K562 (cell line): ENCODE results near the gene NSRP1. TPM values are rescaled to one million over a fixed set of nuclear protein-coding genes. Genes with fewer than 3 reads are reported as not detected.

ENCODE experiments used
- ATAC-seq: fragments of 200-7000 bp; cut with Tn5 transposase; 3 replicates; pipeline ENCODE4 v1.9.1; 2020; ENCODE audit warnings: moderate library complexity
- BruUV-seq: library from RNA; stranded (reverse); fragments of 400-500 nt; replicated peaks from 2 replicates; lab custom pipeline; 2021; lab: Mats Ljungman, UMichigan
- CTCF ChIA-PET: fragments of 300-600 bp; formaldehyde crosslinking; extraction: SDS; loops from one replicate; lab custom pipeline; 2021; ENCODE audit warnings: low intra/inter-chr PET ratio; lab: Yijun Ruan, JAX
- POLR2A ChIA-PET: fragments of 300-600, 350-650 bp; sonication (Branson Sonifier 250); formaldehyde crosslinking; extraction: SDS; loops from one replicate; lab custom pipeline; 2021; ENCODE audit warnings: antibody characterized with exemption, inconsistent platforms; lab: Yijun Ruan, JAX
- DNase-seq, 4 experiments: peaks; one replicate each; pipeline versions ENCODE4 v3.0.0 to v3.0.0-alpha.2; 2011 to 2018; ENCODE audit warnings: low spot score in 3 of 4, mixed read lengths in 3 of 4; ENCODE audit errors: extremely low read depth in 1 of 4
- FAIRE-seq: peaks from 2 replicates; lab custom pipeline; 2011; peaks lifted over from hg19 to GRCh38; lab: Jason Lieb, UNC
- H2AFZ ChIP-seq: 2 replicates; pipeline ENCODE4 v1.6.0; 2011; ENCODE audit warnings: low read depth, low read length, control low read depth, inconsistent platforms
- H3K27ac ChIP-seq: fragments of 200-600 bp; 3 replicates; pipeline ENCODE4 v1.8.0; 2011; ENCODE audit warnings: low read depth, mild to moderate bottlenecking, control low read depth, inconsistent platforms, low read length, moderate library complexity, mixed read lengths; ENCODE audit errors: extremely low read depth
- H3K27me3 ChIP-seq, 2 experiments: fragments of 300-600 bp in 1 of 2; 2 replicates in 1 of 2; 3 replicates in 1 of 2; pipeline versions ENCODE4 v1.6.0 to v1.8.0; 2011; ENCODE audit warnings: inconsistent platforms in 2 of 2, low read length in 2 of 2, mild to moderate bottlenecking in 1 of 2, mixed read lengths in 1 of 2, moderate library complexity in 1 of 2; ENCODE audit not compliant: control insufficient read depth in 2 of 2, insufficient read depth in 2 of 2
- H3K36me3 ChIP-seq: fragments of 300-600 bp; 3 replicates; pipeline ENCODE4 v1.8.0; 2011; ENCODE audit warnings: mild to moderate bottlenecking, low read length, inconsistent platforms; ENCODE audit not compliant: control insufficient read depth, insufficient read depth
- H3K4me1 ChIP-seq, 2 experiments: fragments of 200-600 bp in 1 of 2; replicated peaks in 1 of 2; 2 replicates in 1 of 2; 3 replicates in 1 of 2; pipeline versions ENCODE4 v1.5.1 to v1.8.0; 2011; ENCODE audit warnings: inconsistent platforms in 2 of 2, low read length in 2 of 2, mild to moderate bottlenecking in 1 of 2, mixed read lengths in 1 of 2, moderate library complexity in 1 of 2; ENCODE audit not compliant: control insufficient read depth in 2 of 2, insufficient read depth in 2 of 2
- H3K4me2 ChIP-seq: 2 replicates; pipeline ENCODE4 v1.6.1; 2011; ENCODE audit warnings: low read length, control low read depth, inconsistent platforms, mixed read lengths; ENCODE audit not compliant: insufficient read depth
- H3K4me3 ChIP-seq: fragments of 200-600 bp; sonication (generic), shearing (Covaris generic); 2 replicates; pipeline ENCODE4 v1.5.1; 2016; ENCODE audit warnings: control low read depth, inconsistent platforms
- H3K79me2 ChIP-seq: fragments of 200-600 bp; 3 replicates; pipeline ENCODE4 v1.8.0; 2011; ENCODE audit warnings: low read length, inconsistent platforms; ENCODE audit not compliant: control insufficient read depth, insufficient read depth
- H3K9ac ChIP-seq, 2 experiments: 2 replicates each; pipeline versions ENCODE4 v1.6.0 to v1.6.1; 2011; ENCODE audit warnings: low read depth in 2 of 2, low read length in 2 of 2, control low read depth in 1 of 2, inconsistent platforms in 1 of 2, mild to moderate bottlenecking in 1 of 2, mixed read lengths in 1 of 2; ENCODE audit not compliant: insufficient read depth in 1 of 2
- H3K9me1 ChIP-seq: one replicate; pipeline ENCODE4 v1.6.0; 2011; ENCODE audit warnings: inconsistent platforms, mild to moderate bottlenecking, low read length, moderate library complexity; ENCODE audit not compliant: control insufficient read depth, insufficient read depth
- H3K9me3 ChIP-seq: replicated peaks from 2 replicates; pipeline ENCODE4 v1.5.1; 2011; ENCODE audit warnings: low read depth, low read length, inconsistent platforms; ENCODE audit not compliant: control insufficient read depth, insufficient read depth
- H4K20me1 ChIP-seq: replicated peaks from 2 replicates; pipeline ENCODE4 v1.6.1; 2011; ENCODE audit warnings: low read length, inconsistent platforms, mixed read lengths; ENCODE audit not compliant: control insufficient read depth, insufficient read depth
- COPS2 ChIP-seq: fragments of 450-650 bp; conservative IDR thresholded peaks from 2 replicates; pipeline ENCODE4 v1.6.1; 2016; ENCODE audit warnings: mild to moderate bottlenecking, moderate library complexity
- PRDM10 ChIP-seq: fragments of 450-650 bp; IDR thresholded peaks from 2 replicates; pipeline ENCODE4 v1.6.1; 2018; ENCODE audit not compliant: partially characterized antibody
- TRIM28 ChIP-seq: fragments of 450-650 bp; IDR thresholded peaks from 2 replicates; pipeline ENCODE4 v1.6.1; 2017
- ZNF696 ChIP-seq: fragments of 250-450 bp; sonication (Bioruptor Pico); conservative IDR thresholded peaks from 2 replicates; pipeline ENCODE4 v1.4.0; 2020; ENCODE audit warnings: mild to moderate bottlenecking, moderate library complexity
- WGBS: fragments of 100-300 bp; shearing (Covaris generic); methylation state at CpG from one replicate; pipeline ENCODE4 v1.1.6; 2016; ENCODE audit warnings: low coverage, mixed read lengths; ENCODE audit not compliant: insufficient coverage; ENCODE audit errors: missing lambda C conversion rate; 5-methylcytosine and 5-hydroxymethylcytosine counted together
- in situ Hi-C: fragments of 300-500 bp; cut with MboI; formaldehyde crosslinking; loops from 4 replicates; pipeline ENCODE4 v1.15.0; 2018; ENCODE audit warnings: inconsistent platforms, mixed read lengths
- intact Hi-C: fragments of 100-400 bp; cut with micrococcal nuclease; formaldehyde crosslinking; loops from 2 replicates; pipeline ENCODE4 v1.14.2; 2022
- polyA plus RNA-seq, 8 experiments: library from polyadenylated mRNA; depleted of rRNA in 4 of 8; stranded (reverse) in 5 of 8; unstranded in 3 of 8; fragments of >200 nt; fragmentation: Nextera tagmentation in 2 of 8; fragmentation: Illumina TruSeq in 1 of 8; extraction: Ambion mirVana in 2 of 8; extraction: Trizol in 1 of 8; gene quantifications; 2 replicates each; pipeline versions ENCODE4 v1.2.1 to v1.2.3, GENCODE V29; 2011 to 2014; ENCODE audit warnings: inconsistent platforms in 1 of 8, missing spikeins in 1 of 8
- total RNA-seq, 7 experiments: library from RNA; depleted of rRNA in 6 of 7; stranded (reverse); fragments of >200 nt in 6 of 7; fragmentation: Illumina TruSeq in 2 of 7; extraction: Trizol in 2 of 7; gene quantifications; 2 replicates each; pipeline versions ENCODE4 v1.2.1 to v1.2.3, GENCODE V29; 2011 to 2021; ENCODE audit warnings: low replicate concordance in 1 of 7

Gene NSRP1
- total and polyA plus RNA-seq, 9 of the 15 experiments (the other 6 are each of a cell fraction or from before 2014, with no cell fraction given), result 18.4 to 68.6 (median 32.7) TPM

- H2AFZ ChIP-seq, result no peak overlapping the region
- no peaks in the 10 kb centered on the region for H3K9me1 ChIP-seq
- H3K9ac ChIP-seq, result no peak overlapping the region
- CTCF ChIA-PET, result no interaction called here
- in situ Hi-C loops, result no loop called here
- TF ChIP-seq PRDM10 (no peak), ZNF696 (CRISPR knock-in tag) (no peak), COPS2 (no peak), TRIM28 (no peak)
- DNase-seq (no peak), FAIRE-seq (no peak), ATAC-seq (no peak)
- no peak overlapping the region for H3K27ac ChIP-seq
- intact Hi-C loops, result no loop called here
- H3K4me1 ChIP-seq, result no peaks in the 10 kb centered on the region
- H3K27me3 ChIP-seq, result no peaks in the 10 kb centered on the region; a peak in 1 of 5 replicates
- no peaks in the 10 kb centered on the region for H4K20me1 ChIP-seq
- H3K9me3 ChIP-seq, result no peaks in the 10 kb centered on the region
- no peak overlapping the region for H3K4me2 ChIP-seq
- no peak overlapping the region for H3K4me3 ChIP-seq
- BruUV-seq, result no TSS peak
- WGBS, result 38% methylated on average over 3 of the region's 3 CpGs
- POLR2A ChIA-PET, result interaction anchor here (0.6 to 1.1 kb wide), 3 partner anchors 9 to 198 kb away, joined by 3 to 4 read pairs (median 3); no protein-coding TSS in a partner anchor
- no peaks in the 10 kb centered on the region for H3K79me2 ChIP-seq
- no peaks in the 10 kb centered on the region for H3K36me3 ChIP-seq
Measured at GRCh38 chr17:30196504-30196903, 79.9 kb downstream of the NSRP1 start.
